Measurements from ENCODE around the gene WARS2.
"Not testable (repeated sequence)": the region's sequence is repeated elsewhere in the genome, so short reads cannot be mapped to it uniquely, and the experiment has no call there.

Gene WARS2

DNA sequence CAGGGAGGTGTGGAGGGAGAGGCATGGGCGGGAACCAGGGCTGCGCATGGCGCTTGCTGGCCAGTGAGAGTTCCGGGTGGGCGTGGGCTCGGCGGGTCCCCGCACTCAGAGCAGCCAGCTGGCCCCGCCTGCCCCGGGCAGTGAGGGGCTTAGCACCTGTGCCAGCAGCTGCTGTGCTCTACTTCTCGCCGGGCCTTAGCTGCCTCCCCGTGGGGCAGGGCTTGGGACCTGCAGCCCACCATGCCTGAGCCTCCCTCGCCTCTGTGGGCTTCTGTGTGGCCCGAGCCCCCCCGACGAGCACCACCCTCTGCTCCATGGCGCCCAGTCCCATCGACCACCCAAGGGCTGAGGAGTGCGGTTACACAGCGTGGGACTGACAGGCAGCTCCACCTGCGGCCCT, 38.6 kb upstream of the WARS2 start:
- H3K36me3 ChIP-seq (ENCODE audit: insufficient read depth, low read length), result no peaks in the 10 kb centered on the region
- H3K27ac ChIP-seq (ENCODE audit: low read depth, low read length, poor library complexity, severe bottlenecking), result no peak overlapping the region
- no peaks in the 10 kb centered on the region for H3K4me1 ChIP-seq (ENCODE audit: insufficient read depth, low read length, severe bottlenecking)
- no peaks in the 10 kb centered on the region for H3K9me3 ChIP-seq (ENCODE audit: low read length)
- TF ChIP-seq EZH2 (IDR thresholded peaks at IDR 0.05; ENCODE audit: borderline replicate concordance, low read length) (no peak), CTCF (IDR thresholded peaks at IDR 0.05; ENCODE audit: low read length) (no peak)
- H2AFZ ChIP-seq (ENCODE audit: low read length), result no peak overlapping the region
- H3K27me3 ChIP-seq (ENCODE audit: insufficient read depth, low read length), result no peaks in the 10 kb centered on the region
- H3K4me2 ChIP-seq (ENCODE audit: low read length), result no peak overlapping the region
- no peak overlapping the region for H3K9ac ChIP-seq (ENCODE audit: low read length)
- H3K79me2 ChIP-seq (ENCODE audit: insufficient read depth, low read length), result no peaks in the 10 kb centered on the region
- H3F3A ChIP-seq (ENCODE audit: insufficient read depth, low read length), result no peaks in the 10 kb centered on the region
- no peaks in the 10 kb centered on the region for H3K9me2 ChIP-seq (ENCODE audit: low read depth, low read length)
- H3K4me3 ChIP-seq (ENCODE audit: low read depth, low read length, poor library complexity, severe bottlenecking), result no peak overlapping the region
- no peaks in the 10 kb centered on the region for H4K20me1 ChIP-seq (ENCODE audit: insufficient read depth, low read length)

GRCh38 chr1:119172927-119173326, 32.5 kb upstream of the WARS2 start:
- not testable (repeated sequence) for H3K4me3 ChIP-seq (ENCODE audit: low read depth, low read length, poor library complexity, severe bottlenecking); H3F3A ChIP-seq (ENCODE audit: insufficient read depth, low read length); H3K27me3 ChIP-seq (ENCODE audit: insufficient read depth, low read length); H3K27ac ChIP-seq (ENCODE audit: low read depth, low read length, poor library complexity, severe bottlenecking); H3K79me2 ChIP-seq (ENCODE audit: insufficient read depth, low read length); H3K4me1 ChIP-seq (ENCODE audit: insufficient read depth, low read length, severe bottlenecking); H3K9ac ChIP-seq (ENCODE audit: low read length); H3K4me2 ChIP-seq (ENCODE audit: low read length); H3K36me3 ChIP-seq (ENCODE audit: insufficient read depth, low read length); H4K20me1 ChIP-seq (ENCODE audit: insufficient read depth, low read length); H2AFZ ChIP-seq (ENCODE audit: low read length); H3K9me2 ChIP-seq (ENCODE audit: low read depth, low read length); H3K9me3 ChIP-seq (ENCODE audit: low read length)

- H3K36me3 ChIP-seq (ENCODE audit: insufficient read depth, low read length); H3K79me2 ChIP-seq (ENCODE audit: insufficient read depth, low read length); H4K20me1 ChIP-seq (ENCODE audit: insufficient read depth, low read length); H2AFZ ChIP-seq (ENCODE audit: low read length); H3K27ac ChIP-seq (ENCODE audit: low read depth, low read length, poor library complexity, severe bottlenecking); H3K9ac ChIP-seq (ENCODE audit: low read length); H3K4me2 ChIP-seq (ENCODE audit: low read length); H3F3A ChIP-seq (ENCODE audit: insufficient read depth, low read length); H3K27me3 ChIP-seq (ENCODE audit: insufficient read depth, low read length); H3K9me2 ChIP-seq (ENCODE audit: low read depth, low read length); H3K4me1 ChIP-seq (ENCODE audit: insufficient read depth, low read length, severe bottlenecking); H3K9me3 ChIP-seq (ENCODE audit: low read length); H3K4me3 ChIP-seq (ENCODE audit: low read depth, low read length, poor library complexity, severe bottlenecking): not testable (repeated sequence)
Observed at GRCh38 chr1:119171381-119172010, 31.0 kb upstream of the WARS2 start.

DNA sequence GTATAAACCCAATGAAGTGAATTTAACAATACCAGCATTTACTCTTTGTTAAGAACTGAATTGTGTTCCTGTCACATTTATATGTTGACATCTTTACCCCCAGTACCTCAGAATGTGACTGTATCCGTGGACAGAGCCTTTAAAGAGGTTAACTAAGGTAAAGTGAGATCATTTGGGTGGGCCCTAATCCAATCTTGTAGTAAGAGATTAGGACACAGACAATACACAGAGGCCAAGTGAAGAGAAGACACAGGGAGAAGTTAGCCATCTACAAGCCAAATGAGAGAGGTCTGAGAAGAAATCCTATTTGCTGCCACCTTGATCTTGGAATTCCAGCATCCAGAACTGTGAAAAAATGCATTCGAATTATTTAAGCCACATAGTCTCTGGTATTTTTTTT, 22.9 kb upstream of the WARS2 start:
- no peak for TF ChIP-seq EZH2 (IDR thresholded peaks at IDR 0.05; ENCODE audit: borderline replicate concordance, low read length)
- TF ChIP-seq CTCF (IDR thresholded peaks at IDR 0.05; ENCODE audit: low read length), result no peak
- H3K27ac ChIP-seq (ENCODE audit: low read depth, low read length, poor library complexity, severe bottlenecking), result no peak overlapping the region
- no peaks in the 10 kb centered on the region for H3K4me1 ChIP-seq (ENCODE audit: insufficient read depth, low read length, severe bottlenecking)
- no peaks in the 10 kb centered on the region for H3K9me2 ChIP-seq (ENCODE audit: low read depth, low read length)
- no peaks in the 10 kb centered on the region for H4K20me1 ChIP-seq (ENCODE audit: insufficient read depth, low read length)
- no peaks in the 10 kb centered on the region for H3K79me2 ChIP-seq (ENCODE audit: insufficient read depth, low read length)
- H3K4me2 ChIP-seq (ENCODE audit: low read length), result no peak overlapping the region
- H3K27me3 ChIP-seq (ENCODE audit: insufficient read depth, low read length), result no peaks in the 10 kb centered on the region
- no peak overlapping the region for H3K4me3 ChIP-seq (ENCODE audit: low read depth, low read length, poor library complexity, severe bottlenecking)
- no peak overlapping the region for H2AFZ ChIP-seq (ENCODE audit: low read length)
- H3K36me3 ChIP-seq (ENCODE audit: insufficient read depth, low read length), result peaks cover 11% of the 10 kb centered on the region
- no peak overlapping the region for H3K9ac ChIP-seq (ENCODE audit: low read length)
- H3K9me3 ChIP-seq (ENCODE audit: low read length), result 0 out of 2 replicates have a peak, but pooled peaks cover 2% of the 10 kb centered on the region
- no peaks in the 10 kb centered on the region for H3F3A ChIP-seq (ENCODE audit: insufficient read depth, low read length)

Data from OCI-LY1 (cell line).